C4-2B (cell line): Measurements from ENCODE around the gene PIGL.

ENCODE experiments used
- CTCF ChIP-seq: fragments of 450-650 bp; conservative IDR thresholded peaks from 2 replicates; pipeline ENCODE4 v1.5.1; 2017; ENCODE audit warnings: mild to moderate bottlenecking
- ZFX ChIP-seq: fragments of 450-650 bp; IDR thresholded peaks from 2 replicates; pipeline ENCODE4 v1.6.1; 2017

GRCh38 chr17:16342979-16343378, 126.0 kb downstream of the PIGL start:
- no peak for TF ChIP-seq CTCF
- TF ChIP-seq ZFX: no peak
